Naive thymus-derived CD8-positive, alpha-beta T cell (primary cell): ENCODE measurements around the gene TRA2A. TPM values are rescaled to one million over a fixed set of nuclear protein-coding genes. Genes with fewer than 3 reads are reported as not detected.
"Not testable (repeated sequence)": the region's sequence is repeated elsewhere in the genome, so short reads cannot be mapped to it uniquely, and the experiment has no call there.

Source experiments
- ATAC-seq, 2 donors: fragments of 150-1000 bp; cut with Tn5 transposase in 1 of 2; sonication (Bioruptor Pico), chemical (Tn5 transposase) in 1 of 2; 1 replicate in 1 of 2; 2 replicates in 1 of 2; pipeline ENCODE4 v1.10.0; 2021; ENCODE audit warnings: mild to moderate bottlenecking in 2 of 2, moderate library complexity in 2 of 2
- POLR2A ChIA-PET: fragments of 350-600 bp; sonication (Branson Sonifier 250); formaldehyde crosslinking; loops from one replicate; lab custom pipeline; 2021; ENCODE audit warnings: antibody characterized with exemption; lab: Charles Lee
- DNase-seq, 10 donors: peaks; one replicate each; pipeline versions ENCODE4 v3.0.0 to v3.0.0-alpha.2; 2020 to 2022
- H3K27ac Mint-ChIP-seq, 10 donors: one replicate each; pipeline ENCODE4 v1.8.0; 2020 to 2022; ENCODE audit warnings: mild to moderate bottlenecking in 10 of 10, mixed read lengths in 10 of 10, moderate library complexity in 4 of 10, inconsistent platforms in 1 of 10
- H3K27me3 Mint-ChIP-seq, 5 donors: one replicate each; pipeline ENCODE4 v1.8.0; 2021 to 2022; ENCODE audit warnings: mixed read lengths in 5 of 5
- H3K36me3 Mint-ChIP-seq, 3 donors: one replicate each; pipeline ENCODE4 v1.8.0; 2020 to 2022; ENCODE audit warnings: mixed read lengths in 3 of 3, mild to moderate bottlenecking in 2 of 3, inconsistent platforms in 1 of 3
- H3K4me1 Mint-ChIP-seq, 4 donors: one replicate each; pipeline ENCODE4 v1.8.0; 2021 to 2022; ENCODE audit warnings: mixed read lengths in 4 of 4
- H3K4me3 Mint-ChIP-seq, 10 donors: one replicate each; pipeline ENCODE4 v1.8.0; 2020 to 2022; ENCODE audit warnings: mild to moderate bottlenecking in 10 of 10, mixed read lengths in 10 of 10, moderate library complexity in 6 of 10, inconsistent platforms in 1 of 10
- H3K9me3 Mint-ChIP-seq, 9 donors: one replicate each; pipeline ENCODE4 v1.8.0; 2020 to 2022; ENCODE audit warnings: mixed read lengths in 9 of 9, mild to moderate bottlenecking in 3 of 9, inconsistent platforms in 1 of 9, moderate library complexity in 1 of 9
- polyA plus RNA-seq, 3 donors: library from polyadenylated mRNA; unstranded; fragments of 300-500 nt; fragmentation: Illumina TruSeq; gene quantifications; one replicate each; pipeline ENCODE4 v1.2.3, GENCODE V29; 2021
- total RNA-seq, 8 experiments: library from RNA in 2 of 8; stranded (reverse) in 2 of 8; gene quantifications; one replicate each; pipeline ENCODE4 v1.2.3 and lab custom pipeline; 2021 to 2026

TRA2A gene
- total and polyA plus RNA-seq, 5 experiments from 2014 or later = 33.7 to 157 (median 57.7) TPM

GRCh38 chr7:23491502-23491901, 40.3 kb downstream of the TRA2A start:
- Mint-ChIP-seq H3K4me3 (peak overlapping the region; percentile 77 to 90 (median 85)), H3K27ac (peak overlapping the region in 1 of 10 donors; percentile 51)

GRCh38 chr7:23490357-23491135, 41.2 kb downstream of the TRA2A start:
- DNase-seq (peak; percentile 43 to 76 (median 59)), ATAC-seq (peak; percentile 85 to 96)
- Mint-ChIP-seq H3K4me1 (peaks cover 0 to 11% (median 7%) of the 10 kb centered on the region in 4 donors), H3K9me3 (no peaks in the 10 kb centered on the region), H3K36me3 (no peaks in the 10 kb centered on the region), H3K27ac (peak overlapping the region; percentile 59 to 92 (median 86)), H3K4me3 (peak overlapping the region; percentile 77 to 90 (median 85)), H3K27me3 (no peaks in the 10 kb centered on the region)
- POLR2A ChIA-PET = interaction anchor here (0.6 to 1.4 kb wide), 3 partner anchors 11 to 385 kb away, joined by 5 to 9 read pairs (median 5); partner anchors contain the start of gene KLHL7

More at GRCh38 chr7:23491502-23491901, 40.3 kb downstream of the TRA2A start:
- H3K9me3 Mint-ChIP-seq = no peaks in the 10 kb centered on the region
- no peaks in the 10 kb centered on the region for H3K27me3 Mint-ChIP-seq
- DNase-seq (no peak), ATAC-seq (no peak)
- POLR2A ChIA-PET = interaction anchor here (1.4 kb wide), 1 partner anchor 39 kb away, joined by 5 read pairs; no protein-coding TSS in a partner anchor
- H3K4me1 Mint-ChIP-seq = peaks cover 0 to 11% (median 7%) of the 10 kb centered on the region in 4 donors
- no peaks in the 10 kb centered on the region for H3K36me3 Mint-ChIP-seq

- H3K9me3 Mint-ChIP-seq, H3K27ac Mint-ChIP-seq, H3K4me3 Mint-ChIP-seq, DNase-seq, H3K27me3 Mint-ChIP-seq, H3K36me3 Mint-ChIP-seq, ATAC-seq: not testable (repeated sequence)
- H3K4me1 Mint-ChIP-seq = peaks cover 0 to 11% (median 7%) of the 10 kb centered on the region in 4 donors
- POLR2A ChIA-PET = interaction anchor here (0.7 kb wide), 1 partner anchor 44 kb away, joined by 3 read pairs; no protein-coding TSS in a partner anchor
Observed at GRCh38 chr7:23488714-23489113, 43.1 kb downstream of the TRA2A start.

- POLR2A ChIA-PET = no interaction called here
- DNase-seq (no peak), ATAC-seq (no peak)
- Mint-ChIP-seq H3K4me1 (peaks cover 0 to 11% (median 7%) of the 10 kb centered on the region in 4 donors), H3K9me3 (no peaks in the 10 kb centered on the region), H3K27ac (no peak overlapping the region), H3K36me3 (no peaks in the 10 kb centered on the region), H3K27me3 (peaks cover 0 to 6% (median 0%) of the 10 kb centered on the region in 5 donors), H3K4me3 (no peak overlapping the region)
Observed at GRCh38 chr7:23487670-23488069, 44.1 kb downstream of the TRA2A start.

- Mint-ChIP-seq H3K4me1 (peaks cover 0 to 9% (median 7%) of the 10 kb centered on the region in 4 donors), H3K9me3 (no peaks in the 10 kb centered on the region), H3K27ac (no peak overlapping the region), H3K36me3 (no peaks in the 10 kb centered on the region), H3K27me3 (peaks cover 0 to 21% (median 9%) of the 10 kb centered on the region in 5 donors), H3K4me3 (no peak overlapping the region)
- ATAC-seq = no peak
- DNase-seq = no peak
- POLR2A ChIA-PET = interaction anchor here (0.6 to 0.7 kb wide), 2 partner anchors 15 to 17 kb away, joined by 4 to 6 read pairs; no protein-coding TSS in a partner anchor
Observed at GRCh38 chr7:23486002-23486773, 45.6 kb downstream of the TRA2A start.

GRCh38 chr7:23482686-23483085, 49.1 kb downstream of the TRA2A start:
- POLR2A ChIA-PET = no interaction called here
- Mint-ChIP-seq H3K9me3 (no peaks in the 10 kb centered on the region), H3K27ac (no peak overlapping the region), H3K4me3 (no peak overlapping the region), H3K36me3 (peaks cover 0 to 2% (median 0%) of the 10 kb centered on the region in 3 donors), H3K4me1 (no peaks in the 10 kb centered on the region), H3K27me3 (peaks cover 4 to 42% (median 23%) of the 10 kb centered on the region in 5 donors)
- no peak for ATAC-seq
- DNase-seq = no peak

- Mint-ChIP-seq H3K4me3 (no peak overlapping the region), H3K27ac (no peak overlapping the region), H3K4me1 (peaks cover 4 to 13% (median 8%) of the 10 kb centered on the region in 4 donors), H3K9me3 (peaks cover 0 to 11% (median 3%) of the 10 kb centered on the region in 9 donors), H3K27me3 (peaks cover 20 to 74% (median 48%) of the 10 kb centered on the region in 5 donors), H3K36me3 (peaks cover 2 to 14% (median 3%) of the 10 kb centered on the region in 3 donors)
- DNase-seq (no peak), ATAC-seq (no peak)
- POLR2A ChIA-PET = no interaction called here
Observed at GRCh38 chr7:23477962-23478866, 53.6 kb downstream of the TRA2A start.

GRCh38 chr7:23477157-23477499, 54.7 kb downstream of the TRA2A start:
- peaks cover 0 to 15% (median 3%) of the 10 kb centered on the region in 9 donors for H3K9me3 Mint-ChIP-seq
- DNase-seq (no peak), ATAC-seq (no peak)
- no peak overlapping the region for H3K27ac Mint-ChIP-seq
- no peak overlapping the region for H3K4me3 Mint-ChIP-seq
- POLR2A ChIA-PET = no interaction called here
- peaks cover 4 to 15% (median 8%) of the 10 kb centered on the region in 4 donors for H3K4me1 Mint-ChIP-seq
- H3K36me3 Mint-ChIP-seq = peaks cover 2 to 14% (median 3%) of the 10 kb centered on the region in 3 donors
- peaks cover 21 to 71% (median 51%) of the 10 kb centered on the region in 5 donors for H3K27me3 Mint-ChIP-seq

- DNase-seq (no peak), ATAC-seq (no peak)
- Mint-ChIP-seq H3K4me3 (no peak overlapping the region), H3K36me3 (peaks cover 2 to 16% (median 3%) of the 10 kb centered on the region in 3 donors), H3K27ac (peak overlapping the region in 1 of 10 donors; percentile 13), H3K4me1 (peaks cover 5 to 16% (median 10%) of the 10 kb centered on the region in 4 donors), H3K27me3 (peaks cover 23 to 71% (median 52%) of the 10 kb centered on the region in 5 donors), H3K9me3 (peaks cover 0 to 16% (median 3%) of the 10 kb centered on the region in 9 donors)
- POLR2A ChIA-PET = no interaction called here
Observed at GRCh38 chr7:23476286-23477156, 55.3 kb downstream of the TRA2A start.

GRCh38 chr7:23475576-23475839, 56.3 kb downstream of the TRA2A start:
- Mint-ChIP-seq H3K27me3 (peaks cover 29 to 71% (median 53%) of the 10 kb centered on the region in 5 donors), H3K4me3 (no peak overlapping the region)
- POLR2A ChIA-PET = no interaction called here

More at GRCh38 chr7:23475576-23475839, 56.3 kb downstream of the TRA2A start:
- DNase-seq (no peak), ATAC-seq (no peak)
- Mint-ChIP-seq H3K9me3 (peaks cover 0 to 18% (median 3%) of the 10 kb centered on the region in 9 donors), H3K36me3 (peaks cover 2 to 19% (median 4%) of the 10 kb centered on the region in 3 donors), H3K4me1 (peaks cover 11 to 24% (median 19%) of the 10 kb centered on the region in 4 donors), H3K27ac (no peak overlapping the region)
